SK-MEL-5 (cell line): ENCODE measurements around the gene SMYD2. TPM values are rescaled to one million over a fixed set of nuclear protein-coding genes. Genes with fewer than 3 reads are reported as not detected.

Experiments used
- DNase-seq: peaks from one replicate; pipeline ENCODE4 v3.0.0-alpha.2; 2016; ENCODE audit warnings: low read depth, low spot score
- in situ Hi-C: cut with HindIII; loops from 2 replicates; pipeline ENCODE4 v1.10.0; 2016; ENCODE audit warnings: low sequenced_read_pairs, high pct_unique_total_duplicates, low pct_unique_long_range_greater_than_20kb
- total RNA-seq: library from RNA; depleted of rRNA; stranded (reverse); fragments of >200 nt; shearing (Covaris generic); gene quantifications from 2 replicates; pipeline ENCODE4 v1.2.3, GENCODE V29; 2014

SMYD2 gene
- total RNA-seq, 1 experiment from 2014 or later, result 56.3 TPM

- in situ Hi-C loops, result no loop called here
- DNase-seq, result no peak
These were observed 8.8 kb downstream of the SMYD2 start for GRCh38 chr1:214289574-214290272.

- in situ Hi-C loops, result no loop called here
- DNase-seq, result peak; percentile 39
These were observed 9.6 kb downstream of the SMYD2 start for GRCh38 chr1:214290424-214291037.

- in situ Hi-C loops, result no loop called here
- no peak for DNase-seq
These were observed 11.4 kb downstream of the SMYD2 start for GRCh38 chr1:214292322-214292721.

GRCh38 chr1:214295934-214296333 is 15.0 kb downstream of the SMYD2 start:
- DNase-seq, result no peak
- in situ Hi-C loops, result no loop called here

GRCh38 chr1:214296860-214297745 is 16.1 kb downstream of the SMYD2 start:
- DNase-seq, result no peak
- in situ Hi-C loops, result no loop called here

GRCh38 chr1:214300149-214300780 is 19.3 kb downstream of the SMYD2 start:
- DNase-seq, result no peak
- in situ Hi-C loops, result no loop called here

GRCh38 chr1:214301526-214301925 is 20.6 kb downstream of the SMYD2 start:
- DNase-seq, result no peak
- in situ Hi-C loops, result no loop called here

GRCh38 chr1:214303141-214303930 is 22.4 kb downstream of the SMYD2 start:
- in situ Hi-C loops, result no loop called here
- no peak for DNase-seq

GRCh38 chr1:214305164-214305751 is 24.3 kb downstream of the SMYD2 start:
- in situ Hi-C loops, result no loop called here
- DNase-seq, result no peak

GRCh38 chr1:214306269-214306668 is 25.3 kb downstream of the SMYD2 start:
- DNase-seq, result no peak
- in situ Hi-C loops, result no loop called here

- in situ Hi-C loops, result no loop called here
- DNase-seq, result peak; percentile 53
These were observed 29.1 kb downstream of the SMYD2 start for GRCh38 chr1:214310010-214310409.

- in situ Hi-C loops, result no loop called here
- DNase-seq, result no peak
These were observed 30.1 kb downstream of the SMYD2 start for GRCh38 chr1:214310777-214311690.

GRCh38 chr1:214312530-214313051 is 31.6 kb downstream of the SMYD2 start:
- in situ Hi-C loops, result no loop called here
- DNase-seq, result no peak

- in situ Hi-C loops, result no loop called here
- no peak for DNase-seq
These were observed 33.4 kb downstream of the SMYD2 start for GRCh38 chr1:214314178-214314843.

GRCh38 chr1:214316593-214316992 is 35.6 kb downstream of the SMYD2 start:
- in situ Hi-C loops, result no loop called here
- no peak for DNase-seq
